NCI-H526 (cell line): ENCODE data around the gene RIGI.
"Not testable (repeated sequence)": the region's sequence is repeated elsewhere in the genome, so short reads cannot be mapped to it uniquely, and the experiment has no call there.

Experiments used
- DNase-seq, 2 experiments: peaks; one replicate each; lab custom pipeline; 2025; lab: John Stamatoyannopoulos, UW

RIGI gene

DNA sequence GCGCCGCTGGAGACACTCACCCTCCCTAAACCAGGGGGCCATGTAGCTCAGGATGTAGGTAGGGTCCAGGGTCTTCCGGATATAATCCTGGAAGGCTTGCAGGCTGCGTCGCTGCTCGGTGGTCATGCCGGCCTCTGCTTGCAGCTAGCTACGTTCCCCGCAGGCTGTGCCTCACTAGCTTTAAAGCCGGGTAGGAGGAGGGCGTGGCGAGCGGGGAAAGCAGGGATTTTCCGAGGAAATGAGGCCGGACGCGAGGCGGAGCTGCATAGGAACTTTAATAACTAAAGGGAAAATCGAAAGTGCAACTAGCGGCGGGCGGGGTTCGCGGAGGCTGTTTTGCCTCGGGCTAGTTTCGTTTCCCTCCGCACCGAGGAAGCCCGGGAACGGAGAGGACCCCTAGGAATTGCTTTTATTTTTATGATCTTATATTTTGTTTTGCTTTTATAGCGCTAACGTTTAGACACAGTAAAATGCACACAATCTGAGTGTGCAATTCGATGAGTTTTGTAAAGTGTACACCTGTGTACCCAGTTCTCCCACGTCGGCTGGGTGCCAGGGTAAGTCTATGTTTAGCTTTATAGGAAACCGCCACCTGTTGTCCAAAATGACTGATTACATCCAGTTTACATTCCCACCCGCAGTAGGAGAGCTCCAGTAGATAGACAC is at the start of gene RIGI:
Gene RIGI, minus strand, starts transcription at position 156 of the 666 bp plus-strand sequence. Its CDS starts 30 bp downstream, at position 126.
- peak; percentile 92 to 96 for DNase-seq

DNA sequence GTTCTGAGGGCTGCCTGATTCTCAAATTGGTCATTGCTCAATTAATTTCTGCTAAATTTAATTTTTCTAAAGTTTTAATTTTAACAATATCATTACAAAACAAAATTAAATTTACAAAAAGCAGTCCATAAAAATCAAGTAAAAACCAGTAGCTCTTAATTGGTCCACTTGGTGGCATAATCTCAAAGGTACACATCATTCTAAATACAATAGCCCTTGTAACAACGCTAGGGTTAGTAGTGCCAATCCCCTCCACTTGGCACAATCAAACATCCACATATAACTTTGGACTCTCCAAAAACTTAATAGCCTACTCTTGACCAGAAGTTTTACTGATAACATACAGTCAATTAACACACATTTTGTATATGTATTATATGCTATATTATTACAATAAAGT is 48.9 kb upstream of the RIGI start:
- no peak for DNase-seq

DNA sequence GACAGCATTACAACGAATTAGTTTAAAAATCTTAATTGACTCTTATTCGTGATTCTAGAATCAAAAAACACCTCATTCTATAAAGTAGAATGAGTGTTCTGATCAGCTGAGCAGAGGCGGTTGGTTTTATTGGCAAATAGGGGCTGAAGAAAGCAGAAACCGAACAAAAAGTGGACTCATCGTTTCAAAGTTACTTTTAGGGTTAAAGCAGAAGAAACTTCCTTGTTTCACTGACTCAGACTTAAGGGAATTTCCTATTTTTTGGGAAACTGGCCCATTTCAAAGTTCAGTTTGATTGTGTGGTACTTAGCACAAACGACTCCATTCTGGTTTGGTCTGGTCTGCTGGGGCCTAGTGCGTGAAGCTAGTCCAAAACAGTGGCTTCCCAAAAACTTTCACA is 47.8 kb upstream of the RIGI start:
- DNase-seq = no peak

DNA sequence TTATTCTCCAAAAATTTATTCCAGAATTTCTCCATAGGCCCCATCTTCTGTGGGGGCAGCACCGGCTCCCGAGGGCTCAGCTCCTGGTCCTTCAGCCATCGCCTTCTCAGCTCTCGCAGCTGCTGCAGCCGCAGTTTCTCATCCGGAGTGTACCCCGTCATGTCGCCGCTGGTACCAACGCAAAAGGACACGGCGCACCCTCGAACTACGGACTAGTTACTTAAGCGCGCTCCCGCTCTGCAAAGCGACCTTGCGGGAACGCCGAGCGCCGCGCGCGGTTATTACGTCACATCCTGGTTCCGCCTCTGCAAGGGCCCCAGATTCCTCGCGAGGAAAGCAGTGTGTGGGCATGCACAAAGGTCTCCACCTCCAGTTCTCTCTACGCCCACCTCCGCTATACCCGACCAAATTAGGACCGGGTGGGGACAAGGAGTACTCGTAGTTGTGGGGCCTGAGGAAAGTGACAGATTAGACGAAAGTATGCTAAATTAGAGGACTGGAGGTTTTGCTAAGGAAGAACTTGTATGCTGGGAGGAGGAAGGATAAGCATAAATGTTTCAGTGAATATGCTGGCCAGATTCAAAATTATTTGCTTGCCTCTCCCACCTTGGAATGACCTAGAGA is 47.0 kb upstream of the RIGI start, which contains the start of gene NDUFB6:
Gene NDUFB6, minus strand, starts transcription at position 260 of the 624 bp plus-strand sequence. Its CDS starts 99 bp downstream, at position 161.
- peak; percentile 88 to 95 for DNase-seq

DNA sequence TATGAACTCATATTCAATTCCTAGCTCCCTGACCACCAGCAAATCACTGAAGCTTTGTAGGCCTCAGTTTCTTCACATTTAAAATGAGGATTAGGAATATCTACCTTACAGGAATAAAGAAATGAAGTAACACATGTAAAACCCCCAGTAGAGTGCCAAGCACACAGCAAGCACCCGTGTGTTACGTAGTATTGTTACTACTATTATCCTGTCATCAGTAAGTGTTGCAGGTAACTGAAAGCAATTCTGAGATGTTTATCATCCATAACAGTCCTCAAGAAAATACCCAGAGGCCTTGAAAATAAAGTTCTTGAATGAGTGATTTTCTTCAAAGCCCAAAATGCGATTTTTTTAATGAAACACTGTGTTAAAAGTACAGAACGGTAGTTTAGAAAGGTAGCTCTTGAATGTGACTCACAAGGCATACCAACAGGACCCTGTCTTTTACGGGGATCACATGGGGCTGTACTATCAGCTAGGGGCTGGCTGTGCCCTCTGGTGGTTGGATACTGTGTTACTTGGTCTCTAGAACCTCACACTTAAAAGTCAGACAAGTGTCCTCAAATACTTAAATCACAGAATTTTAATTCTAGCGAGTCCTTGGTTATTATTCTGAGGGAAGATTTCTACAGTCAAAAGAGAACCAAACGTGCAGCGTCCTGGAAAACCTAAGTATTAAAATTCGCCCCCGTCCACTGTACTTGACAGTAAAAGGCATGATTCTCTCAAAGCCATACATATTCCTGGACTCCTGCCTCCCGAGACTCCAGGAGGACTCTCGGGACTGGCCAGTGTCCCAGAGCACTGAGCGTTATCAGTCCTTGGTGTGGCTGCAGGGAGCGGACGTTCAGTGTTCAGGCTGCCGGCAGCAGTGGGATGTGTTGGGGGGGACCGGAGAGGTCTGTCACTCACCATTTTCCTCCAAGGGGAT is 46.2 kb upstream of the RIGI start:
- DNase-seq = peak; percentile 74 to 86

DNA sequence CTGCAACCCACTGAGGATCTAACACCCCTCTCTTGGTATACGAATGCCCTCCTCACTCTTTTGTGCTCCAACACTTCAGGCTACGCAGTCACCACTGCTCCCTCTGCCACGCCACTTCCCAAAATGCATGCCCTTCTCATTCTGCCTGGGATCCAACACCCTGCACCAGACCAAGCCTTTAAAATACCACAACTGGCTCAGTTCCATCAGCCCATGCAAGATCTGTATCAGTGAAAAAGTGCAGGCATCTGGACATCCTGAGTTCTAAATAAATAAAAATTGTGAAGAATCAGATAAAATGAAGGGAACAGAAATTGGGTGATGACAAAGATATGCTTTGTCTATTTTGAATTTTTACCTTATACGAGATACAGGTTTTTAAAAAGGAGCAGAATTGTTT is 44.3 kb upstream of the RIGI start:
- no peak for DNase-seq

DNA sequence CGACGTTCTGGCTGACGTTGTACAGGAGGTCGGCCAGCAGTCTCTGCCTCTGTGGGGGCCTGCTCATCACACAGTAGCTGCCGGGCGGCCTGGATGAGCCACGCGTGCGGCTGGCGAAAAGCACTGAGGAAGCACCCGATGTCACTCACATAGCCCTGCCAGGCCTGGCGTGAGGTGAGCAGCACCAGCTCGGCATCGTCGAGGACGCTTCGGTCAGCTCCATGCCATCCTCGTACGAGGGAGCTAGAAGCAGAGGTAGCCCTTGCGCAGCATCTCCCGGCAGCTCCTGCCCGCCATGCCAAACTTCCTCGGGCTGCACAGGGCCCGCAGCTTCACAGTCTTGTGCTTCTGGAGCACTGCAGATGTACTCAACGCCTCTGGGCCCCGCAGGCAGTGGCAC is 40.8 kb upstream of the RIGI start:
- no peak for DNase-seq

DNA sequence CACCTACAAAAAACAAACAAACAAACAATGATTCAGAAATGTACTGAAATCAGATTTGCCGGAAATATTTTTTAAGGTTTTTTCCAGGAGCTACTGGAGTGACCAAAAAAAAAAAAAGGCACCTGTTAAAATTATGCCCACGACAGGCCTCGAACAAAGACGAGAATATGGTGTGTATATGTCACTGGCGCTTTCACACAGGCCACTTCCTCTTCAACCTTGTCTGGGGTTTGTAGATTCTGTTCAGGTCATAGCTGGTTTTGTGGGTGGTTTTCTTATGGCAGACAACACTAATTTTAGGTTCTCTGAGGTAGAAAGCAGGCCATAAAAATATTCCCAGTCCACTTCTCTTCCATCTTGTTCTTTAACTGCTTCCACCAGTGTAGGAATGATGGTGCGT is 40.0 kb upstream of the RIGI start:
- no peak for DNase-seq

DNA sequence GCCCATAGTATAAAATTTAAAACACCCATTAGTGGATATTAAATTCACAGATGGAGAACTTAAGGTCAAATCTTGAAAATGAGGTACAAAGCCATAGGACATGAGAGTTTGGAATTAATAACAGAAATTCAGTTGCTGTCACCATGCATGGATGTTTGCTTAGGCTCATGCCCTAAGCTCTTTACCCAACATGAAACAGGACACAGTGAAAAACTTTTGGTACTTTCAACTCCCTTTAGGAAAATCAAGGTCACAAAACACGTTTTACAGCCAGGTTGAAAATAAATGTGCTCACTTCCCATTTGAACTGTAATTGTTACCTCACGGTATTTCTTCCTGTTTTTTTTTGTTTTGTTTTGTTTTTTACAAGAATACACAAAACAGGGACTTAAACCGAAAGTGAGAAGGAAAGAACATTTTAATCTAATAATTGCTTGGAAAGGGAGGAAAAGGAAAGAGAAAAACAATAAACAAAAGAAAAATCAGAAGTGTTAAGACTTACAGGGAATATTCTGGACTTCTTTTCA is 32.5 kb upstream of the RIGI start:
- no peak for DNase-seq

DNA sequence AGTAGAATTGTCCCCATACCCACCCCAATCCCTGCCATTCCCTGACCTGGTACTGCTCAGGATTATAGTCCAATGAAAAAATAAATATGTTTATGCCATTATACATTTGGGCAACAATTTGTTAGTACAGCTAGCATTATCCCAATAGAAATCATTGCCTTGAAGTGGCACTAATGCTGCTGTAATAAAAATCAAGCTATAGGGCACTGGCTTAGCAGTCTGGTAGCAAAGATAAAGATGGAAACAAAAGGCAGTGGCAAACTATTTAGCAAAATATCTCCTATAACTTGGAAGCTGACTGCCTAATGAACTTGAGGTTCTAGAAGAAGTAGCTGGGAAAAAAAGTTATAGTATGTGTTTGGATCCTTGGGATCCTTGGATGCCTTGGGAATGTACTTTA is 28.6 kb upstream of the RIGI start:
- DNase-seq = no peak

DNA sequence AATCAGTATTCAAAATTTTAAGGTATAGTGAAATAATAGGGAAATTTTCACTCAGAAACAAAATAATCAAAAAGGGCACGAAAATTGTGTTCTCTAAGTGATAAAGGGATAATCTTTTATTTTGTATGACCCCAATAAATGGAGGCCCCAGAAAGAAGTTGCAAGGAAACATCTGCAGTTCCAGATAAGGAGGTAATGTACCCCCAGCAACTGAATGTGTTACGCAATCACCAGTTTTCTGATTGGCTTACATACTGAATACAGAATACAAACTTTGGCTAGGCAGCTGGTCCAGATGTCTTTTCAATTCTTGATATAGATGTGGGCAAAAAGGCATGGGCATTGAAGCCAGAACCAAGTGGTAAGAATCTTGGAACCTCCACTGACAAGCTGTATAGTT is 28.1 kb upstream of the RIGI start:
- no peak for DNase-seq

DNA sequence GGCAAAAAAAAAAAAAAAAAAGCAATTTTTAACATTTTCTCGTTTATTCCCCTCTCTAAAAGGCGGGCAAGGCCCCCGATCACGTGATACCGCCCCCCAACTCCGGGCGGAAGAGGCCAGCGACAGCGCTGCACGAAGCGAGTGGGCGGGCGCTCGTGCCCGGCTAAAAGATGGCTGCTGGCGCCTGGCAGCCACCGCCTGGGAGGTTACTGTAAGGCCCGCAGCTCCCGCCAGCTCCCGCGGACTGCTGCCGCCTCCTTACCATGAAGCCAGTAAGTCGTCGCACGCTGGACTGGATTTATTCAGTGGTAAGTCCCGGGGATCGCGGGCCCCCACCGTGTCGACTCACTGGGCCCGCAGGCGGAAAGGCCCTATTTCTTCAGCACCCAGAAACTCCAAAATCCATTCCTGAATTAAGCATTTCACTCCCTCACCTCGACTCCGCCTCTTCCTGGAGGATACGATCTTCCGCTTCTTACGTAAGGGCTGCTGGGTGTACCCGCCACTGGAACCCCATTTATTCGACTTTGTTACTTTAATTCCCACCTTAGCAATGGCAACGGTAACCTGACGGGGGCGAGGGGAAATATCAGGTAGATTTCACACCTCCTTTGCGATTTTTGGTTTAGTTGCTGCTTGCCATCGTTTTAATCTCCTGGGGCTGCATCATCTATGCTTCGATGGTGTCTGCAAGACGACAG is 26.3 kb upstream of the RIGI start, which contains the start of the genes SMIM27 and TOPORS:
Gene SMIM27, plus strand, starts transcription at position 156 of the 701 bp plus-strand sequence. Its CDS starts 108 bp downstream, at position 264.
Gene TOPORS, minus strand, starts transcription at position 415 of the 701 bp plus-strand sequence. Its CDS starts 150 bp downstream, at position 265.
- peak; percentile 85 to 92 for DNase-seq

DNA sequence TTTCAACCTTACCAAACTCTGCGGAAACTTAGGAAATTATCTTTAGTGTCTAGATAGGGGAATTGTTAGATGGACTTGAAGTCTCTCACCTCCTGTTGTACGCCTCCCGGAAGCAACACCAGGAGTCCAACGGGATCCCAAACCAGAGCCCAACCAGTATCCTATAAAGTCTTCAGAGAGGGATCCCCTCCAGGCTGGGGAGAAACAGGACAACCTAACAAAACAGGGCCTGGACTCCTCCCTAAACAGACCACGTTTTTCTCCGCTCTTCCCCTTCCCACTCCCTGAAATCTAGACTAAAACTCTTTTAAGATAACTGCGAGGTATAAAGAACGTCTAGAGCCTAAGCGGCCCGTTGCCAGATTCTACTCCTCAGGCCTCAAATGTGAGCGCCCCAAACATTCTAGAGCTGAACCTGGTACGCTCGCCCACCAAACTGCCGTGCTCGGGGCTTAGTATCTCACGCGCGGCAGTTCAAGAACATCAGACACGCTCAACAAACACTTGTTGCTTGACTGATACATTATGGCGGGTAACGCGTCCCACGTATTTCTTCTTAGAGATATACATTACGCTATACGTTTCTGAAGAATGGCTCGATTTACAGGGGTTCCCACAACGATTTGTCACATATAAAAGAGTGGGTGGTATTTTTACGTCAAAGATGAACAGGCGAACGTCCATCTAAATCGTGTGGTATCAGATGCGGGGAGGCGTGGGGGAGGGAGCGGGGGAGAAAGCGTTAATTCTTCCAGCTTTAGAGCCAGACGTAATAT is 25.5 kb upstream of the RIGI start:
- peak; percentile 68 to 78 for DNase-seq

DNA sequence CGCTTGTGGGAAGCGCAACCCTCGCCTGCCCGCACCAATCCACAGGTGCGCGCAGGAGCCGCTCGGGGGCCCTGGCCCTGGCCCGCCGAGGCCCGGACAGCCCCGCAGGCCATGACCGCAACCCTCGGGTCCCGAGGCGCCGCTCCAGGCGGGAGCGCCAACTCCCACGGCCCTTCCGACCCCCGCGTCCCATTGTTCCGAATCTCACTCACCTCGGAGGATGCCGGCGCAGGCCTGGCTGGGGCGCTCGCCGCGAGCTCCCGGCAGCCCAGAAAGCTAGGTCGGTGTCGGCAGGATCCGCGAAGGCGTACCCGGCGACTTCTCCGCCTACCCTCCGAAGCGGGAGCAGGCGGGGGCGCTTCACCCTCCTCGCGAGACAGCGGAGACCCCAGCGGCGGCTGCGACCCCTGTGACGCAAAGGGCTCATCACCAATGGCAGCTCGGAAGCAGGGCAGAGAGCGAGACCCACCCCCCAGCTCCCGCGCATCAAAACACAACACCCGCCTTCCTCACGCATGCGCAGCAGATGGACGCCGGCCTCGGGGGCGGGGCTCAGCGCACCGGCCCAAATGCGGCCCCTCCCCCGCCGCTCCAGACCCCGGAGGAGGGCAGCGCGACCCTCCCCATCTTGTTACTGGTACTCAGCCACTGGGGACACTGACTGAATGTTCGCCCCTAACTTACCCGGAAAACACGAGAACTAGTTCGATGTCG is 24.7 kb upstream of the RIGI start:
- DNase-seq = peak; percentile 89 to 96

DNA sequence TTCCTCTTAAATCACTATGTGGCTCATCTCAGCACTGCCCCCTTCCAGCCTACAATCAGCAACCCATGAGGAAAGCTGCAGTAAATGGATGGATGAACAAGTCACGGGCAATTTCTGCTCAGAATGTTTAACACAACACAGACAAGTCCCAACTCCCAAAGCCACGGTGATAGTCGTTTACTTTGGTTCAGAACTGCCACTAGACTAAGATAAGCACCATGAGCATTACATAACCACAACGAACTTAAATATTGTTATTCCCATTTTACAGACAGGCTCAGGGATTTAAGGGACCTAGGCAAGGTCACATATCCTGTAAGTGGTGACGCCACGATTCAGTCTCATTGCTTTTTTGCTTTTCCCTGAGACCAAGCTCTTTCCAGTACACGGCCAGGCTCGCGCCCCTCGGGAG is 24.2 kb upstream of the RIGI start:
- DNase-seq = peak in 1 of 2 experiments; percentile 40

DNA sequence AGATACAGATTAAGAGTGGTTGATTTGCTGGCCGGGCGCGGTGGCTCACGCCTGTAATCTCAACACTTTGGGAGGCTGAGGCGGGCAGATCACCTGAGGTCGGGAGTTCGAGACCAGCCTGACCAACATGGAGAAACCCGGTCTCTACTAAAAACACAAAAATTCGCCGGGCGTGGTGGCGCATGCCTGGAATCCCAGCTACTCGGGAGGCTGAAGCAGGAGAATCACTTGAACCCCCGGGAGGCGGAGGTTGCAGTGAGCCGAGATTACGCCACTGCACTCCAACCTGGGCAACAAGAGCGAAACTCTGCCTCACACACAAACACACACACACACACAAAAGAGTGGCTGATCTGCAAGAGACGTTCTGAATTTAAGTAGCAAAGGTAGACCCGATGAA is 22.2 kb upstream of the RIGI start:
- DNase-seq = not testable (repeated sequence)

DNA sequence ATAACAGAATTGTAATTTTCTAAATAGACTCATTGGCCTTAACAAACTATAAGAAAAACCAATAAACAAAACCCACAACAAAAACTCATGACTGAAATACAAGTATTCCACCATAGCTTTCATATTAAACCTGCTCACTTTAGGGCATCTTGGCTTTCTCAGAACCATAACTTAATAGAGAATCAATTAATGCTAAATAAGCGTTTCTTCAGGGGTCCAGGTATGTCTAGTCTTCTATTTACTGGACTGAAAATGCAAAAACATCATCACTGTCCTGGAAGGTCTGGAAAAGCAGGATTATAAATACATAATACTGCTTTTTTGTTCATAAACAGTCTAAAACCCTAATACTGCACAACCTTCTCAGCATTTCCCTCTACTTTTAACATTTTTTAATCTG is 19.9 kb upstream of the RIGI start:
- DNase-seq = no peak

DNA sequence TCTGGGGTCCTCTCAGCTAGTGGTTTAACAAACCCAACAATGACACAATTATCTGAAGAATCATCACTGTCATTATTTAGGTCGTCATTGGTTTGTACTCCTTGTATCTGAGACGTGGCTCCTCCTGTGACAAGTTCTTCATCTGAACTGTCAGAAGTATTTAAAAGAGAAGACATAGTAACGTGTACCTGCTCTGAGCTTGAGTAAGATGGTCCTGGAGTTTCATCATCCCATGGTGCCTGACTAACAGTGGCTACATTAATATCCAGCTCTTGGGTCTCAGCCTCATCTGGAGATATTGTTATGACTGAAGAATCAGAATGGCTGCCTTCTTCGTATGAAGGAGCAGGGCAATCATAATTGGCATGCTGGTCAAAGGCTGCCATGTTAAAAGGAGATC is 17.1 kb upstream of the RIGI start:
- DNase-seq = no peak

DNA sequence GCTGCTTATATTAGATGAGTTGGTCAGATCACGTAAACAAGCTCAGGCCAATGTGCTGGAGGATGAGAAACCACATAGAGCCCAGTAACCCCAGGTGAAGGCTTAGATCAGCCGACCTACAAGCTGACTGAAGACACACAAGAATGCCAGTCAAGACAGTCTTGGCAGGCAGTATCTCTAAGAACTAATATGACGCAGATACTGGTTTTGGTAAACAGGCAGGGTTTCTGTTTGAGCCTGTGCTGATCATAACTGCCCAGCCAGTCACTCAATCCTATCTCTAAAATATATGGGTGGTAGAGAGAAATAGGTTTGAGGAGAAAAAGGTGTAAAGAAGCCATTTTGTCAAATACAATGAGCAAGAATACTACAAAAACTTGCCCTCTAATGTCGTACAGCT is 7.8 kb upstream of the RIGI start:
- no peak for DNase-seq

DNA sequence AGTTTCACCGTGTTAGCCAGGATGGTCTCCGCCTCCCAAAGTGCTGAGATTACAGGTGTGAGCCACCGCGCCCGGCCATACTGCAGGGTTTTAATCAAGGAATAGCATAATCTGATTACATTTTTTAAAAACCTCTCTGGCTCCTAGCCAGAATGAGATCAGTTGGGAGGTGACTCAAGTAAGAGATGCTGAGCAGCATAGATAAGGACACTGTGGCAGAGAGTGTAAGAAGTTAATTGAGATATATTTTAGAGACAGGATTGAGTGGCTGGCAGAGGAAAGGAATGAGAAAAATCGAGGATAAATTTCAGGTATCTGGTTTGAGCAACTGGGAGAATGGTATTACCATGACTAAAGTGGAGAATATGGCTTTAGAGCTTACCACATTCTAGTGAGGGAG is 7.3 kb upstream of the RIGI start:
- DNase-seq = no peak
